HepG2 (cell line): ENCODE measurements around the gene ABCC3. TPM values are rescaled to one million over a fixed set of nuclear protein-coding genes. Genes with fewer than 3 reads are reported as not detected.

Experiments used
- CEBPB ChIP-seq: IDR thresholded peaks from 2 replicates; pipeline ENCODE4 v1.6.1; 2011; ENCODE audit warnings: low read depth, low read length, improper control_type of control experiment, borderline replicate concordance
- GABPA ChIP-seq, 2 experiments: IDR thresholded peaks; 2 replicates each; pipeline ENCODE4 v1.6.1; 2011 to 2016; ENCODE audit warnings: low read depth in 2 of 2, low read length in 1 of 2, missing biosample characterization in 1 of 2, missing genetic modification characterization in 1 of 2
- GTF3A ChIP-seq: sonication (generic); formaldehyde crosslinking; conservative IDR thresholded peaks from 2 replicates; pipeline ENCODE4 v1.4.0; 2020; ENCODE audit warnings: mild to moderate bottlenecking, missing genetic modification reagents
- IRF9 ChIP-seq: sonication (generic); formaldehyde crosslinking; IDR thresholded peaks from 2 replicates; pipeline ENCODE4 v1.8.0; 2022; ENCODE audit warnings: missing genetic modification reagents, mild to moderate bottlenecking, borderline replicate concordance
- IRX3 ChIP-seq: sonication (generic); formaldehyde crosslinking; IDR thresholded peaks from 2 replicates; pipeline ENCODE4 v1.8.1; 2023; ENCODE audit warnings: mild to moderate bottlenecking, low read depth, missing genetic modification reagents, borderline replicate concordance
- KDM2A ChIP-seq: sonication (generic); formaldehyde crosslinking; IDR thresholded peaks from 2 replicates; pipeline ENCODE4 v1.4.0; 2020; ENCODE audit warnings: low read depth, missing genetic modification reagents, borderline replicate concordance
- MAF1 ChIP-seq: sonication (generic); formaldehyde crosslinking; IDR thresholded peaks from 2 replicates; pipeline ENCODE4 v1.5.0; 2020; ENCODE audit warnings: missing genetic modification reagents, borderline replicate concordance
- MIER3 ChIP-seq: IDR thresholded peaks from 2 replicates; pipeline ENCODE4 v1.6.1; 2016; ENCODE audit warnings: missing compliant biosample characterization, borderline replicate concordance
- NFE2 ChIP-seq: sonication (generic); formaldehyde crosslinking; IDR thresholded peaks from 2 replicates; pipeline ENCODE4 v1.4.0; 2020; ENCODE audit warnings: missing genetic modification reagents
- NFE2L1 ChIP-seq: sonication (generic); formaldehyde crosslinking; IDR thresholded peaks from 2 replicates; pipeline ENCODE4 v1.4.0; 2020; ENCODE audit warnings: missing genetic modification reagents, mild to moderate bottlenecking, borderline replicate concordance
- PTBP1 ChIP-seq: fragments of 200-400 bp; formaldehyde crosslinking; IDR thresholded peaks from 2 replicates; pipeline ENCODE4 v1.6.1; 2018; ENCODE audit warnings: low read length, low read depth; ENCODE audit not compliant: poor library complexity, severe bottlenecking
- REPIN1 ChIP-seq: sonication (generic); formaldehyde crosslinking; IDR thresholded peaks from 2 replicates; pipeline ENCODE4 v1.8.0; 2022; ENCODE audit warnings: missing genetic modification reagents, low read depth, mild to moderate bottlenecking, borderline replicate concordance
- SMAD1 ChIP-seq: sonication (generic); formaldehyde crosslinking; IDR thresholded peaks from 2 replicates; pipeline ENCODE4 v1.4.0; 2020; ENCODE audit warnings: missing genetic modification reagents, low read depth, mild to moderate bottlenecking, borderline replicate concordance
- SUZ12 ChIP-seq: fragments of 150-350 bp; IDR thresholded peaks from 2 replicates; pipeline ENCODE4 v1.6.1; 2014; ENCODE audit warnings: low read depth, low read length
- TEAD3 ChIP-seq: optimal IDR thresholded peaks from 2 replicates; pipeline ENCODE3; 2016; ENCODE audit warnings: borderline replicate concordance
- ZKSCAN5 ChIP-seq: sonication (generic); formaldehyde crosslinking; IDR thresholded peaks from 2 replicates; pipeline ENCODE4 v1.5.1; 2020; ENCODE audit warnings: mild to moderate bottlenecking, missing genetic modification reagents
- ZNF121 ChIP-seq: sonication (generic); formaldehyde crosslinking; IDR thresholded peaks from 2 replicates; pipeline ENCODE4 v1.5.0; 2020; ENCODE audit warnings: mild to moderate bottlenecking, missing genetic modification reagents
- ZNF20 ChIP-seq: sonication (generic); formaldehyde crosslinking; IDR thresholded peaks from 2 replicates; pipeline ENCODE4 v1.4.0; 2020; ENCODE audit warnings: mild to moderate bottlenecking, moderate library complexity, missing genetic modification reagents
- ZNF33A ChIP-seq: sonication (generic); formaldehyde crosslinking; IDR thresholded peaks from 2 replicates; pipeline ENCODE4 v1.5.1; 2020; ENCODE audit warnings: missing genetic modification reagents, mild to moderate bottlenecking, moderate library complexity, borderline replicate concordance
- ZNF780A ChIP-seq: sonication (generic); formaldehyde crosslinking; IDR thresholded peaks from 2 replicates; pipeline ENCODE4 v1.8.0; 2022; ENCODE audit warnings: mild to moderate bottlenecking, missing genetic modification reagents, moderate library complexity
- ZNF792 ChIP-seq: IDR thresholded peaks from 2 replicates; pipeline ENCODE4 v1.6.1; 2016
- polyA plus RNA-seq, 8 experiments: library from polyadenylated mRNA; depleted of rRNA in 3 of 8; stranded (reverse) in 7 of 8; unstranded in 1 of 8; fragments of >200 nt; fragmentation: Illumina TruSeq in 4 of 8; extraction: Trizol in 4 of 8; gene quantifications; 2 replicates each; pipeline versions ENCODE4 v1.2.1 to v1.2.3, GENCODE V29; 2011 to 2016; ENCODE audit warnings: low read depth in 4 of 8, missing spikeins in 1 of 8, mixed read lengths in 1 of 8; ENCODE audit not compliant: insufficient read depth in 1 of 8
- total RNA-seq, 5 experiments: library from RNA; depleted of rRNA; stranded (reverse); fragments of >200 nt; fragmentation: Illumina TruSeq; extraction: Trizol; gene quantifications; 2 replicates each; pipeline ENCODE4 v1.2.3, GENCODE V29; 2016; ENCODE audit warnings: low read depth in 1 of 5
- TF ChIP-seq, protein P1 (sequence below): sonication (generic); formaldehyde crosslinking; conservative IDR thresholded peaks from 2 replicates; pipeline ENCODE4 v1.4.0; 2020; ENCODE audit warnings: mild to moderate bottlenecking, missing genetic modification reagents, moderate library complexity
- TF ChIP-seq, protein P2 (sequence below): sonication (generic); formaldehyde crosslinking; IDR thresholded peaks from 2 replicates; pipeline ENCODE4 v1.4.0; 2020; ENCODE audit warnings: mild to moderate bottlenecking, missing genetic modification reagents

Gene ABCC3
- total and polyA plus RNA-seq, 2 of the 13 experiments (the other 11 are each of a cell fraction or from before 2014, with no cell fraction given), result 25.2 to 50.7 TPM

DNA sequence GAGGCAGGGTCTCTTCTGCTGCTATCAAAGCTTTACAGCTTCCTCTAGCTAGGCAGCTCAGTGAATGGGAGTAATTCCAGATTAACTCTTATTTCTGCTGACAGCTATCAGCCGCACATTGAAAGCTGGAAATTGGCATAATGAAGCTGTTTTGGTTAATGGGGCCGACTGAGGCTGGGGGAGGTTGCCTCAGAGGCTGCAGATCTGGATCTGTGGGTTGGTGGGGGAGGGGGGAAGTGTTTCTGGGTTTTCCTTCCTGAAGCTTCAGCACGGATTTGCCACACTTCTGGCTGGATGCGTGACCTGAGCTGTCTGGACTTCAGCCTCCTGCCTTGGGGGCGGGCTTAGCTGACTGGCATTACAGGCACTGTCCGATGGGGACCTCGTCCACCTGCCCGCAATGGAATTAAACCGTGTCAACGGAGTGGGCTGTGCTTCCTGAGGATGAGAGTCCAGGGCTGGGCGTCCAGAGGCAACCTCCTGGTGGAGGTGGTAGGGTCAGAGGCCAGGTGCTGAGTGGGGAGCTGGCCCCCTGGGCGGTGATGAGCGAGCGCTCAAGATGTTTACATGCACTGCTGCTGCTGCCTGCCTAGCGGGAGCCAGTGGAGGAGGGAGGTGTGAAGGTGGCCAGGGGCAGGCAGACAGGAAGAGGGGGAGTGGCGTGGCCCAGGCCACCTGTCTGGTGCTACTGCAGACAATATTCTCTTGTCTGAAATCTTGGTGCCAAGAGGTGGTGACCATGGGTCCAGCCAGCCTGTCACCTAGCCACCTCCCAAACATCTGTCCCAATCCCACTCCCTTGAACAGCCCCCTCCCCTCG, 6.7 kb upstream of the ABCC3 start (continued):
- no peak for TF ChIP-seq GTF3A (CRISPR knock-in tag)
- TF ChIP-seq, protein P1, sequence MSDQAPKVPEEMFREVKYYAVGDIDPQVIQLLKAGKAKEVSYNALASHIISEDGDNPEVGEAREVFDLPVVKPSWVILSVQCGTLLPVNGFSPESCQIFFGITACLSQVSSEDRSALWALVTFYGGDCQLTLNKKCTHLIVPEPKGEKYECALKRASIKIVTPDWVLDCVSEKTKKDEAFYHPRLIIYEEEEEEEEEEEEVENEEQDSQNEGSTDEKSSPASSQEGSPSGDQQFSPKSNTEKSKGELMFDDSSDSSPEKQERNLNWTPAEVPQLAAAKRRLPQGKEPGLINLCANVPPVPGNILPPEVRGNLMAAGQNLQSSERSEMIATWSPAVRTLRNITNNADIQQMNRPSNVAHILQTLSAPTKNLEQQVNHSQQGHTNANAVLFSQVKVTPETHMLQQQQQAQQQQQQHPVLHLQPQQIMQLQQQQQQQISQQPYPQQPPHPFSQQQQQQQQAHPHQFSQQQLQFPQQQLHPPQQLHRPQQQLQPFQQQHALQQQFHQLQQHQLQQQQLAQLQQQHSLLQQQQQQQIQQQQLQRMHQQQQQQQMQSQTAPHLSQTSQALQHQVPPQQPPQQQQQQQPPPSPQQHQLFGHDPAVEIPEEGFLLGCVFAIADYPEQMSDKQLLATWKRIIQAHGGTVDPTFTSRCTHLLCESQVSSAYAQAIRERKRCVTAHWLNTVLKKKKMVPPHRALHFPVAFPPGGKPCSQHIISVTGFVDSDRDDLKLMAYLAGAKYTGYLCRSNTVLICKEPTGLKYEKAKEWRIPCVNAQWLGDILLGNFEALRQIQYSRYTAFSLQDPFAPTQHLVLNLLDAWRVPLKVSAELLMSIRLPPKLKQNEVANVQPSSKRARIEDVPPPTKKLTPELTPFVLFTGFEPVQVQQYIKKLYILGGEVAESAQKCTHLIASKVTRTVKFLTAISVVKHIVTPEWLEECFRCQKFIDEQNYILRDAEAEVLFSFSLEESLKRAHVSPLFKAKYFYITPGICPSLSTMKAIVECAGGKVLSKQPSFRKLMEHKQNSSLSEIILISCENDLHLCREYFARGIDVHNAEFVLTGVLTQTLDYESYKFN, result peak; percentile 87
- peak; percentile 75; the same call in 1 of the 2 replicates for TF ChIP-seq ZNF780A
- TF ChIP-seq IRF9 (CRISPR knock-in tag), result 0 out of 2 replicates have a peak, but pooled peaks have one; percentile 60
- TF ChIP-seq GABPA (IDR thresholded peaks at IDR 0.05; ENCODE audit: low read depth, low read length), result no peak
- TF ChIP-seq GABPA (CRISPR knock-in tag; IDR thresholded peaks at IDR 0.05; ENCODE audit: low read depth), result peak; percentile 41
- peak; percentile 56; the same call in 1 of the 2 replicates for TF ChIP-seq MIER3 (CRISPR knock-in tag)
- TF ChIP-seq NFE2 (CRISPR knock-in tag), result no peak
- no peak for TF ChIP-seq ZNF20 (CRISPR knock-in tag)
- TF ChIP-seq ZNF121 (CRISPR knock-in tag), result no peak
- TF ChIP-seq IRX3 (CRISPR knock-in tag), result no peak
- no peak for TF ChIP-seq ZNF33A (CRISPR knock-in tag)
- TF ChIP-seq, protein P2, sequence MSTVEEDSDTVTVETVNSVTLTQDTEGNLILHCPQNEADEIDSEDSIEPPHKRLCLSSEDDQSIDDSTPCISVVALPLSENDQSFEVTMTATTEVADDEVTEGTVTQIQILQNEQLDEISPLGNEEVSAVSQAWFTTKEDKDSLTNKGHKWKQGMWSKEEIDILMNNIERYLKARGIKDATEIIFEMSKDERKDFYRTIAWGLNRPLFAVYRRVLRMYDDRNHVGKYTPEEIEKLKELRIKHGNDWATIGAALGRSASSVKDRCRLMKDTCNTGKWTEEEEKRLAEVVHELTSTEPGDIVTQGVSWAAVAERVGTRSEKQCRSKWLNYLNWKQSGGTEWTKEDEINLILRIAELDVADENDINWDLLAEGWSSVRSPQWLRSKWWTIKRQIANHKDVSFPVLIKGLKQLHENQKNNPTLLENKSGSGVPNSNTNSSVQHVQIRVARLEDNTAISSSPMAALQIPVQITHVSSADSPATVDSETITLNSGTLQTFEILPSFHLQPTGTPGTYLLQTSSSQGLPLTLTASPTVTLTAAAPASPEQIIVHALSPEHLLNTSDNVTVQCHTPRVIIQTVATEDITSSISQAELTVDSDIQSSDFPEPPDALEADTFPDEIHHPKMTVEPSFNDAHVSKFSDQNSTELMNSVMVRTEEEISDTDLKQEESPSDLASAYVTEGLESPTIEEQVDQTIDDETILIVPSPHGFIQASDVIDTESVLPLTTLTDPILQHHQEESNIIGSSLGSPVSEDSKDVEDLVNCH (CRISPR knock-in tag), result no peak
- peak; percentile 83 for TF ChIP-seq TEAD3 (CRISPR knock-in tag)
- no peak for TF ChIP-seq NFE2L1 (CRISPR knock-in tag)
- no peak for TF ChIP-seq SMAD1 (CRISPR knock-in tag)
- TF ChIP-seq SUZ12, result no peak
- no peak for TF ChIP-seq ZKSCAN5 (CRISPR knock-in tag)
- no peak for TF ChIP-seq MAF1 (CRISPR knock-in tag)
- TF ChIP-seq REPIN1, result peak; percentile 70; the same call in 1 of the 2 replicates
- no peak for TF ChIP-seq ZNF792 (CRISPR knock-in tag)
- TF ChIP-seq CEBPB, result no peak
- TF ChIP-seq PTBP1, result no peak
- TF ChIP-seq KDM2A (CRISPR knock-in tag), result peak; percentile 81
